Thyroid gland (tissue), 4 donors: ENCODE measurements around the gene PTPN13. TPM values are rescaled to one million over a fixed set of nuclear protein-coding genes. Genes with fewer than 3 reads are reported as not detected.

Experiments
- DNase-seq, 2 donors: peaks; one replicate each; pipeline ENCODE4 v3.0.0-alpha.2; 2019
- H3K27ac ChIP-seq, 3 donors: fragments of 200-600 bp; sonication (generic); 1 replicate in 2 of 3; 2 replicates in 1 of 3; pipeline ENCODE4 v1.5.1; 2016 to 2019; ENCODE audit warnings: mild to moderate bottlenecking in 1 of 3, moderate library complexity in 1 of 3
- H3K27me3 ChIP-seq: fragments of 200-600 bp; sonication (generic); one replicate; pipeline ENCODE4 v1.5.1; 2019
- H3K36me3 ChIP-seq, 2 donors: fragments of 200-600 bp; sonication (generic); one replicate each; pipeline ENCODE4 v1.5.1; 2016 to 2019
- H3K4me1 ChIP-seq, 2 donors: fragments of 200-600 bp; sonication (generic); one replicate each; pipeline ENCODE4 v1.5.1; 2017 to 2019
- H3K4me3 ChIP-seq, 3 donors: fragments of 200-600 bp; sonication (generic); replicated peaks in 1 of 3; 1 replicate in 2 of 3; 2 replicates in 1 of 3; pipeline ENCODE4 v1.5.1; 2016; ENCODE audit warnings: mild to moderate bottlenecking in 1 of 3
- H3K9me3 ChIP-seq: fragments of 200-600 bp; sonication (generic); one replicate; pipeline ENCODE4 v1.5.1; 2017
- CTCF ChIP-seq, 6 experiments: fragments of 200-600 bp in 3 of 6; fragments of 450-650 bp in 3 of 6; sonication (generic) in 3 of 6; IDR thresholded peaks; one replicate each; pipeline ENCODE4 v1.5.1; 2016 to 2019; ENCODE audit warnings: antibody characterized with exemption in 6 of 6, mild to moderate bottlenecking in 2 of 6, inconsistent platforms in 1 of 6, moderate library complexity in 1 of 6
- POLR2A ChIP-seq, 2 donors: fragments of 450-650 bp; IDR thresholded peaks; one replicate each; pipeline ENCODE4 v1.6.1; 2017; ENCODE audit warnings: antibody characterized with exemption in 2 of 2, mild to moderate bottlenecking in 2 of 2, moderate library complexity in 1 of 2
- WGBS, 2 donors: methylation state at CpG; one replicate each; pipeline ENCODE4 v1.1.5; 2017; 5-methylcytosine and 5-hydroxymethylcytosine counted together
- intact Hi-C: fragments of 100-400 bp; cut with DNase I; formaldehyde crosslinking; loops from one replicate; pipeline ENCODE4 v1.15.1; 2023
- total RNA-seq, 4 donors: library from RNA; depleted of rRNA; stranded (reverse); fragments of >200 nt; gene quantifications; one replicate each; pipeline ENCODE4 v1.2.3, GENCODE V29; 2016

Gene PTPN13
- total RNA-seq, 4 donors from 2014 or later, result 49.7 to 89.5 (median 64.0) TPM

- Histone ChIP-seq H3K36me3 (no peaks in the 10 kb centered on the region), H3K27ac (no peak overlapping the region), H3K9me3 (no peaks in the 10 kb centered on the region), H3K4me1 (peaks cover 6 to 17% of the 10 kb centered on the region in 2 donors), H3K4me3 (no peak overlapping the region), H3K27me3 (no peaks in the 10 kb centered on the region)
- TF ChIP-seq CTCF (IDR thresholded peaks at IDR 0.05) (no peak), POLR2A (IDR thresholded peaks at IDR 0.05) (no peak)
- DNase-seq, result no peak
- 72 to 92% methylated on average over 5 of the region's 5 CpGs for WGBS, 2 donors
- intact Hi-C loops, result no loop called here
These were observed 259.1 kb downstream of the PTPN13 start for GRCh38 chr4:86853209-86853608.

GRCh38 chr4:86855572-86855971, 261.5 kb downstream of the PTPN13 start:
- H3K4me1 ChIP-seq, result no peaks in the 10 kb centered on the region
- intact Hi-C loops, result no loop called here
- DNase-seq, result no peak
- no peak overlapping the region for H3K27ac ChIP-seq
- no peak for TF ChIP-seq POLR2A (IDR thresholded peaks at IDR 0.05)
- WGBS, 2 donors, result 69 to 72% methylated on average over 2 of the region's 2 CpGs
- no peaks in the 10 kb centered on the region for H3K9me3 ChIP-seq
- no peaks in the 10 kb centered on the region for H3K36me3 ChIP-seq
- no peaks in the 10 kb centered on the region for H3K27me3 ChIP-seq
- no peak overlapping the region for H3K4me3 ChIP-seq

- Histone ChIP-seq H3K36me3 (no peaks in the 10 kb centered on the region), H3K27me3 (no peaks in the 10 kb centered on the region), H3K4me3 (no peak overlapping the region), H3K27ac (no peak overlapping the region), H3K4me1 (no peaks in the 10 kb centered on the region), H3K9me3 (no peaks in the 10 kb centered on the region)
- TF ChIP-seq POLR2A (IDR thresholded peaks at IDR 0.05) (no peak), CTCF (IDR thresholded peaks at IDR 0.05) (no peak)
- DNase-seq, result no peak
- intact Hi-C loops, result no loop called here
- 67 to 78% methylated on average over 1 of the region's 1 CpG for WGBS, 2 donors
These were observed 262.8 kb downstream of the PTPN13 start for GRCh38 chr4:86856896-86857295.

GRCh38 chr4:86857341-86858052, 263.4 kb downstream of the PTPN13 start:
- Histone ChIP-seq H3K36me3 (no peaks in the 10 kb centered on the region), H3K4me3 (no peak overlapping the region), H3K9me3 (no peaks in the 10 kb centered on the region), H3K27me3 (no peaks in the 10 kb centered on the region), H3K27ac (no peak overlapping the region), H3K4me1 (no peaks in the 10 kb centered on the region)
- TF ChIP-seq POLR2A (IDR thresholded peaks at IDR 0.05) (no peak), CTCF (IDR thresholded peaks at IDR 0.05) (no peak)
- WGBS, 2 donors, result 91 to 92% methylated on average over 8 of the region's 8 CpGs
- intact Hi-C loops, result no loop called here
- DNase-seq, result no peak

Other genes with a start within 250 kb of the PTPN13 start
- 10 to 100 TPM; 65.4 to 95.0 (median 86.2) TPM for gene MAPK10, start 234.3 kb upstream of the PTPN13 start, total RNA-seq